ENCODE data around the gene ATP11B. TPM values are rescaled to one million over a fixed set of nuclear protein-coding genes. Genes with fewer than 3 reads are reported as not detected.

ATP11B gene
- total RNA-seq, 2 experiments from 2014 or later = 55.6 to 87.9 TPM

DNA sequence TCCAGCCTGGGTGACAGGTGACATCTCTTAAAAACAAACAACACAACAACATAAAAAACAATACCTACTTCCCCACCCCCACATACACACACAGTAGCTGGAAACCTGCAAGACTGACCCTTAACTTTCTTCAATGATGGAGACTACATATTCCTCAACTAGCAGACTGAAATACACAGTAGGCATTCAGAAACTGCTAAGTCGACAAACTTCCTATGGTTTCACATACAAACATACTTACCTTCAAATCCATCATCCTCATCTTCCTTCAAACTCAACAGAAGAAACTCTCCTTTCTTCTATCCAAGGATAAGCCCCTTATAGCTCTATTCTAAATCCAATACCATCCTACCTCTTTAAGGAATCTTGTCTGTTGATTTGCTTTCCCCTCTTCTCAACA, 156.4 kb downstream of the ATP11B start:
- CTCF ChIA-PET (ENCODE audit: unreplicated experiment) = no interaction called here
- Histone ChIP-seq H3K4me3 (ENCODE audit: low read depth, low read length, poor library complexity, severe bottlenecking) (no peak overlapping the region), H3K79me2 (ENCODE audit: insufficient read depth, low read depth, low read length) (no peaks in the 10 kb centered on the region), H3K4me1 (ENCODE audit: insufficient read depth, low read length, poor library complexity, severe bottlenecking) (no peaks in the 10 kb centered on the region), H2AFZ (ENCODE audit: low read length) (no peak overlapping the region), H3K9me3 (ENCODE audit: low read length) (0 out of 2 replicates have a peak, but pooled peaks cover 6% of the 10 kb centered on the region), H3K36me3 (ENCODE audit: insufficient read depth, low read length) (peaks cover 57% of the 10 kb centered on the region), H4K20me1 (ENCODE audit: insufficient read depth, low read length) (no peaks in the 10 kb centered on the region), H3K27ac (ENCODE audit: low read depth, low read length, poor library complexity, severe bottlenecking) (no peak overlapping the region), H3K9me2 (ENCODE audit: insufficient read depth, low read length) (no peaks in the 10 kb centered on the region), H3K4me2 (ENCODE audit: low read length) (no peak overlapping the region)
- no peak for TF ChIP-seq EZH2phosphoT487 (IDR thresholded peaks at IDR 0.05; ENCODE audit: borderline replicate concordance, low read depth, low read length)
- TF ChIP-seq, protein P1, sequence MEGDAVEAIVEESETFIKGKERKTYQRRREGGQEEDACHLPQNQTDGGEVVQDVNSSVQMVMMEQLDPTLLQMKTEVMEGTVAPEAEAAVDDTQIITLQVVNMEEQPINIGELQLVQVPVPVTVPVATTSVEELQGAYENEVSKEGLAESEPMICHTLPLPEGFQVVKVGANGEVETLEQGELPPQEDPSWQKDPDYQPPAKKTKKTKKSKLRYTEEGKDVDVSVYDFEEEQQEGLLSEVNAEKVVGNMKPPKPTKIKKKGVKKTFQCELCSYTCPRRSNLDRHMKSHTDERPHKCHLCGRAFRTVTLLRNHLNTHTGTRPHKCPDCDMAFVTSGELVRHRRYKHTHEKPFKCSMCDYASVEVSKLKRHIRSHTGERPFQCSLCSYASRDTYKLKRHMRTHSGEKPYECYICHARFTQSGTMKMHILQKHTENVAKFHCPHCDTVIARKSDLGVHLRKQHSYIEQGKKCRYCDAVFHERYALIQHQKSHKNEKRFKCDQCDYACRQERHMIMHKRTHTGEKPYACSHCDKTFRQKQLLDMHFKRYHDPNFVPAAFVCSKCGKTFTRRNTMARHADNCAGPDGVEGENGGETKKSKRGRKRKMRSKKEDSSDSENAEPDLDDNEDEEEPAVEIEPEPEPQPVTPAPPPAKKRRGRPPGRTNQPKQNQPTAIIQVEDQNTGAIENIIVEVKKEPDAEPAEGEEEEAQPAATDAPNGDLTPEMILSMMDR (conservative IDR thresholded peaks at IDR 0.05; ENCODE audit: low read length) = no peak
- intact Hi-C loops (cut with micrococcal nuclease; ENCODE audit: unreplicated experiment) = no loop called here
- no TSS peak for BruUV-seq (replicated peaks)
- POLR2A ChIA-PET = interaction anchor here (0.6 kb wide), 1 partner anchor 45 kb away, joined by 4 read pairs; no protein-coding TSS in a partner anchor
- no peak for DNase-seq (ENCODE audit: low spot score)

DNA sequence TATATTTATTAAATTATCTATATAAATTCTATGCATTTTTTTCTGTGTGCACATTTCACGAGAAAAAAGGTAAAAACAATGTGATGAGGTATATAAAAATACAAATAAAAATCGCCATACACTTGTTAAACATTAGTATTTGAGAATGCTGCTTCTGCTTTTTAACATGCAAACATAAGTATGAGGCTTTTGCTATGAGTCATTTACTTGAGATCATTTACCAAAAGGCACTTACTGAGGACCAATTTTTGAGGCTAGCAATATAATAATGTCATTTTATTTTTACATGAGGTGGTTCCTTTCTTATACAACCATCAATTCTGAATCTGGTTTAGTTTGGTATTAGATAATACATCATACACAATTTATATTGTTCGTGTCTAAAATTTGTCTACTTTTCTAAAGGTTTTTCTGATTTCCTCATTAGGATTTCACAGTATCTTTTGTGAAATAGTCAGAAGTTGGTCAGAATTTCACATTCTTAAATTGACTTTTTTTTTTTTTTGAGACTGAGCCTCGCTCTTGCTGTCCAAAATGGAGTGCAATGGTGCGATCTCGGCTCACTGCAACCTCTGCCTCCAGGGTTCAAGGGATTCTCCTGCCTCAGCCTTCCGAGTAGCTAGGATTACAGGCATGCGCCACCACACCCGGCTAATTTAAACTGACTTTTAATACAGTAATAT, 161.4 kb downstream of the ATP11B start:
- no peaks in the 10 kb centered on the region for H3K9me2 ChIP-seq (ENCODE audit: insufficient read depth, low read length)
- no peak for DNase-seq (ENCODE audit: low spot score)
- H2AFZ ChIP-seq (ENCODE audit: low read length) = no peak overlapping the region
- H4K20me1 ChIP-seq (ENCODE audit: insufficient read depth, low read length) = no peaks in the 10 kb centered on the region
- no TSS peak for BruUV-seq (replicated peaks)
- ChIA-PET CTCF (ENCODE audit: unreplicated experiment) (no interaction called here), POLR2A (interaction anchor here (0.7 to 1.2 kb wide), 2 partner anchors 16 to 152 kb away, joined by 3 to 4 read pairs; no protein-coding TSS in a partner anchor)
- H3K4me2 ChIP-seq (ENCODE audit: low read length) = no peak overlapping the region
- intact Hi-C loops (cut with micrococcal nuclease; ENCODE audit: unreplicated experiment) = no loop called here
- H3K79me2 ChIP-seq (ENCODE audit: insufficient read depth, low read depth, low read length) = no peaks in the 10 kb centered on the region
- H3K4me3 ChIP-seq (ENCODE audit: low read depth, low read length, poor library complexity, severe bottlenecking) = no peak overlapping the region
- H3K27ac ChIP-seq (ENCODE audit: low read depth, low read length, poor library complexity, severe bottlenecking) = no peak overlapping the region
- no peaks in the 10 kb centered on the region for H3K4me1 ChIP-seq (ENCODE audit: insufficient read depth, low read length, poor library complexity, severe bottlenecking)
- peaks cover 60% of the 10 kb centered on the region for H3K36me3 ChIP-seq (ENCODE audit: insufficient read depth, low read length)
- H3K9me3 ChIP-seq (ENCODE audit: low read length) = 0 out of 2 replicates have a peak, but pooled peaks cover 6% of the 10 kb centered on the region
- TF ChIP-seq, protein P1 (conservative IDR thresholded peaks at IDR 0.05; ENCODE audit: low read length) = no peak
- TF ChIP-seq EZH2phosphoT487 (IDR thresholded peaks at IDR 0.05; ENCODE audit: borderline replicate concordance, low read depth, low read length) = no peak

DNA sequence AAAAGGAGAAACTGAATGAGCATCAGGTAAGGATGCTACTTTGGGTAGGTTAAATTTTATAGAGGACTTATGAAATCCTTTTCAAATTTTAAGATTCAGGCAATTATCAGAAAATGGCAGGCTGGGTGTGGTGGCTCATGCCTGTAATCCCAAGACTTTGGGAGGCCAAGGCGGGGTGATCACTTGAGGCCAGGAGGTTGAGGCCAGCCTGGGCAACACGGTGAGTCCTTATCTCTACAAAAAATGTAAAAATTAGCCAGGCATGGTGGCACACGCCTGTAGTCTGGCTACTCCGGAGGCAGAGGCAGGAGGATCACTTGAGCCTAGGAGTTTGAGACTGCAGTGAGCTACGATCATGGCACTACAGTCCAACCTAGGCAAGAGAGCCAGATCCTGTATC, 163.9 kb downstream of the ATP11B start:
- H2AFZ ChIP-seq (ENCODE audit: low read length) = no peak overlapping the region
- intact Hi-C loops (cut with micrococcal nuclease; ENCODE audit: unreplicated experiment) = no loop called here
- TF ChIP-seq, protein P1 (conservative IDR thresholded peaks at IDR 0.05; ENCODE audit: low read length) = no peak
- no peak for TF ChIP-seq EZH2phosphoT487 (IDR thresholded peaks at IDR 0.05; ENCODE audit: borderline replicate concordance, low read depth, low read length)
- H3K79me2 ChIP-seq (ENCODE audit: insufficient read depth, low read depth, low read length) = no peaks in the 10 kb centered on the region
- H3K27ac ChIP-seq (ENCODE audit: low read depth, low read length, poor library complexity, severe bottlenecking) = no peak overlapping the region
- BruUV-seq (replicated peaks) = no TSS peak
- no peaks in the 10 kb centered on the region for H3K4me1 ChIP-seq (ENCODE audit: insufficient read depth, low read length, poor library complexity, severe bottlenecking)
- ChIA-PET CTCF (ENCODE audit: unreplicated experiment) (no interaction called here), POLR2A (interaction anchor here (0.6 to 1.4 kb wide), 3 partner anchors 21 to 63 kb away, joined by 3 read pairs; no protein-coding TSS in a partner anchor)
- no peaks in the 10 kb centered on the region for H4K20me1 ChIP-seq (ENCODE audit: insufficient read depth, low read length)
- no peak overlapping the region for H3K4me2 ChIP-seq (ENCODE audit: low read length)
- H3K36me3 ChIP-seq (ENCODE audit: insufficient read depth, low read length) = peaks cover 74% of the 10 kb centered on the region
- H3K4me3 ChIP-seq (ENCODE audit: low read depth, low read length, poor library complexity, severe bottlenecking) = no peak overlapping the region
- no peaks in the 10 kb centered on the region for H3K9me2 ChIP-seq (ENCODE audit: insufficient read depth, low read length)
- 0 out of 2 replicates have a peak, but pooled peaks cover 6% of the 10 kb centered on the region for H3K9me3 ChIP-seq (ENCODE audit: low read length)
- DNase-seq (ENCODE audit: low spot score) = no peak

Measured in OCI-LY7 (cell line).